ENCODE results near the gene TANGO2.

TANGO2 gene

DNA sequence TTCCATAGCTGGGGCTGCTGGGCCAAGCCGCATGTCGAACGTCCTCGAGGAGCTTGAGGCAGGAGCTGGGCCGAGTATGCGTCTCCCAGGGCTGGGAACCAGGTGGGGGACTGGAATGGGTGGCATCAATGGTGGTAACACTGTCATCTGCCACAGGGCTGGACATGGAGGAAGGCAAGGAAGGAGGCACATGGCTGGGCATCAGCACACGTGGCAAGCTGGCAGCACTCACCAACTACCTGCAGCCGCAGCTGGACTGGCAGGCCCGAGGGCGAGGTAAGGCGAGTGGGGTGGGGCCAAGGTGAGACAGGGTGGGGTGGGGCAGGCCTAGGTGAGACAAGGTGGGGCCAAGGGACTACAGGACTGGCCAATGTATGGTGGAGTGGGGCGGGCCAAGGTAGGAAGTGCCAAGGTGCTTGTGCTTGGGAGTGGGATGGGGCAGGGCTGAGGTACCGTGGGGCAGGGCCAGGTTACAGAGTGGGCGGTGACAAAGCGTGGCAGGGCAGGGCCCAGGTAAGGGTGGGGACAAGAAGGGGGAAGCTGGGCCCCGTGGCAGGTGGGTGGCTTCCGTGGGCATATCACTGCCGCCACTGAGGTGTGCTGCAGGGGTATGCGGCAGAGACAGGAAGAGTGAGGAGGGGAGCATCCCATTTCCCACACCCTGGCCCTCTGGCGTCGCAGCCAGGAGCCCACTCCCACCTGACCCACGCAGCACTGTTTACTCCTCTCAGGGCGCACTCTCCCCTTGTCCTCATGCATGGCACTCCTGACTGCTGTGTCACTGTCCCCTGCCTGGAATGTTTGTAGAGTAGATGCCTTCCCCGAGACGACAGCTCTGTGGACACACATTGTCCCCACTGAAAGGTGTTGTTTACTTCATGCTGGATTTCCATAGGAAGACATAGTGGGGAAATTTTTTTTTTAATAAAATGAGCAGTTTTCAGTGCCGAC, 31.7 kb downstream of the TANGO2 start:
- DNase-seq: no peak

DNA sequence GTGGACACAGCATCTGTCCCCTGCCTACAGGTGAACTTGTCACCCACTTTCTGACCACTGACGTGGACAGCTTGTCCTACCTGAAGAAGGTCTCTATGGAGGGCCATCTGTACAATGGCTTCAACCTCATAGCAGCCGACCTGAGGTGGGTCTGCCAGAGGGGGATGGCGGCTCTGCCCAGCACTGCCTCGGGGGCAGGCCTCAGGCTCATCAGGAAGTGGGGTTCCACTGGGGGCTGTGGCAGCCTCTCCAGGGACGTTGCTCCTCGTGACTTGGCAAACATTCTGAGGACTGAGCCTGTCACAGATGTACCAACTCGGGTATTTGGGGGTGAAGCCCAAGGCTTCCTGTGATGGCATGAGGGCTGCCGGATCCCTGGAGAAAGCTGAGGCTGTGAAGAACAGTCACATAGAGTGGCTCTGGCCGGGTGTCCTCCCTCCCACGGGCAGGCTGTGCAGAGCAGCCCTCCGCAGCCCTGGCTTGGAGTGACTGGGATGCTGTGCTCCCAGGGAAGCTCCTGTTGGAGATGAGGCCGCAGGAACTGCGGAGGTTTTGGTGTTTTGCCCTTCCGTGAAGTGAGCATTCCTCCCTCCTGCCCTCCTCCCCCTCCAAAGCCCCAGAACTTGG, 32.6 kb downstream of the TANGO2 start:
- no peak for DNase-seq

DNA sequence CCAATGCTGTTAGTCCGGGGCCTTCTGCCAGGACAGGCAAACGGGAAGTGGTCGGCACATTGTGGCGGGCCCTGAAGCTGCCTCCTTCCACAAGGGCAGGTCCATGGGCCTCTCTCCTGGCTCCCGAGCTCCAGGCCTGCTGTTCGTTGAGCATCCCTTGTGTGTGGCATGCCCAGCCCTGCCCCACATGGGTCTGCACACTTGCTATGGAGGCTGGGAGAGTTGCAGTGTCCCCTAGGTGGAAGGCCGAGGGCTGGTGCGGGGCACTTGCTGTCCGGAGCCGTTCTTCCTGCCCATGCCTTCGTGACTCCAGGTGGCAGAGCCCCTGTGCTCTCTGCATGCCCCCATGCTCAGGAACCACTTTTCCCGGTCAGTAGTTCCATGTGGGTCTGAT, 33.1 kb downstream of the TANGO2 start:
- no peak for DNase-seq

DNA sequence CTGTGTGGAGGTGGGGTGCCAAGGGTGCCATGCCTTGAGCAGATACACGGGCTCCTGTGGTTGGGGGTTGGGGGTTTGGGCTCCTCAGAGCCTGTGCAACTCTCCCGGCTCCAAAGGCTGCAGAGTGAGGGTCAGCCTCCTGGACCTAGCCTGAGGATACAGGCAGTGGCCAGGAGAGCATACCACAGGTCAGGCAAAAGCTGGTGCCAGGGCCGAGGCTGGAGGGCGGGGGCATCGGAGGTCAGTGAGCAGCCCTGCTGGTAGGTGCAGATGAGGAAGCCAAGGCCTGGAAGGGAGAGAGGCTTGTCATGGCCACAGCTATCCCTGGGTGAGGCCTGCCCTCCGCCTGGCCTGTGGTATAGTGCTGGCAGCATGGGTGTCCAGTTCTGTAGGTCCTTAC, 33.6 kb downstream of the TANGO2 start:
- DNase-seq: no peak

DNA sequence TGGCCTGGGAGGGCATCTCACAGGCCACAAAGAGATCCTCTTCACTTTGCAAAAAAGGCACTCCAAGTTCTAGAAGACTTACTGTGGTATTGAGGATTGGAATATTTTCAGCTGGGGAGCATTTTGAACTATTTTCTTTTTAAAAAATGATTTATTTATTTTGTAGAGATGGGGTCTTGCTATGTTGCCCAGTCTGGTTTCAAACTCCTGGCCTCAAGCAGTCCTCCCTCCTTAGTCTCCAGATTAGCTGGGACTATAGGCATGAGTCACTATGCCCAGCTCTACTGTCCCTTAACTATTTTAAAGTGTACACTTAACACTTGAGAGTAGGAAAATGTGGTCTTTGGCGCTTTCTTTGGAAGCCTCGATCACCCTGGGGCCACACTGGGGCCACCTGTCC, 34.2 kb downstream of the TANGO2 start:
- no peak for DNase-seq

DNA sequence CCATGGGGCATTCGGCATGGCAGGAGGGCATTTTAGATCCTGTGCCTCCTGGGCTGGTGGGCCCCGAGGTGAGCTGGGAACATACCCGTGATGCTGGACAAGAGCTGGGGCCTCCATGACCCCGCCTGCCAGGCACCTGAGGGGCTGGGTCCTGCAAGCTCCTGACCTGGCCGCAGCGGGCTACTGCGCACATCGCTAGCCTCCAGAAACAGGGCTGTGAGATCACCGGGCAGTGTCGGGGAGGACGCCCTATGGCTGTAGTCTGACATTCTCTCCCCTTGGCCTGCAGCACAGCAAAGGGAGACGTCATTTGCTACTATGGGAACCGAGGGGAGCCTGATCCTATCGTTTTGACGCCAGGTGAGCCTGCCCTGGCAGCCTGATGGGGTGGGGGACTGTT, 34.7 kb downstream of the TANGO2 start:
- no peak for DNase-seq

DNA sequence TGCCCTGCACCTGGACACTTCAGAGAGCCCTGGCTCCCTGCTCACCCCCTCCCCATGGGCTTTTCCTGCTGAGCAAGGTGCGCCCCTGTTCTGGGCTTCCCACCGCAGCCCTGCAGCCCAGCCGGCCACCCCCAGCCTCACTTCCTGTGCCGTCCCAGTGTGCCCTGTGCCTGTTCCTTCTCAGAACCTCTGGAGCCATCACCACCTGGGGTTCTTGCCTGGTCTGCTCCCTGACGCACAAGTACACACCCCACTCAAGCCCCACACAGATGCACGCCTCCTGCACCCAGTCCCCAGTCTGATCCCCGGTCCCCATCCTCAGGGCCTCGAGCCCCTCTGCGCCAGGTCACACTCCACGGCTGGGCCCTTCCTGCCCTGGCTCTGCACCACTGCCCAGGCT, 35.3 kb downstream of the TANGO2 start:
- DNase-seq: no peak

DNA sequence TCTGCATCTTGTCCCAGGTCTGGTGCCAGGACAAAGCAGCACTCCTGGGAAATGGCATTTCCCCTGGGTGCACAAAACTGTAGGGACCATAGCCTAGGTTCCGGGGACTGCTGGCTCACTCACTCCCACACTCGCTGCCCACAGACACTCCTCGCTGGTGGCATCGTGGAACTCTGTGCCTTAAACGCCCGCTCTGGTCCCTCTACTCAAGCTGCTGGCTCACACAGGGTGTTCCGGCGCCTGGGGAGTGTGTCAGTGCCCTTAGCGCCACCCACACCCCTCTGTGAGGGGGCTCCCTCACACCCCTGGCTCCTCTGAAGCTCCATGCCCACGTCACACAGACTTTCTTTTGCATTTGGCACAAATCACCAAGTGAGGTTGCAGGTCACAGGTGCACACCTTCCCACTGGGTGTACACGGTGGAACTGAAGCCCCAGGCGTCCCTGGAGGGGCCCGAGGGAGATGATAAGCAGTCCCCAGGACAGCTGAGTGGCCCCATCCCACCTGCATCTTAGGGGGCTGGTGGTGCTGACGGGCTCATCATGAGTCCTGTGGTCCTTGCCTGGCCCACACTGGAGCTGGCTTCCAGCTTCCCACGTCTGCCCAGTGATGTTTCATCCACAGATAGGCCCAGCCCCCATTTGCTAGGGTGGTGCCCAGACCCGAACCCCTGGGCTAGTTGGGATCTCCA, 35.9 kb downstream of the TANGO2 start:
- no peak for DNase-seq

DNA sequence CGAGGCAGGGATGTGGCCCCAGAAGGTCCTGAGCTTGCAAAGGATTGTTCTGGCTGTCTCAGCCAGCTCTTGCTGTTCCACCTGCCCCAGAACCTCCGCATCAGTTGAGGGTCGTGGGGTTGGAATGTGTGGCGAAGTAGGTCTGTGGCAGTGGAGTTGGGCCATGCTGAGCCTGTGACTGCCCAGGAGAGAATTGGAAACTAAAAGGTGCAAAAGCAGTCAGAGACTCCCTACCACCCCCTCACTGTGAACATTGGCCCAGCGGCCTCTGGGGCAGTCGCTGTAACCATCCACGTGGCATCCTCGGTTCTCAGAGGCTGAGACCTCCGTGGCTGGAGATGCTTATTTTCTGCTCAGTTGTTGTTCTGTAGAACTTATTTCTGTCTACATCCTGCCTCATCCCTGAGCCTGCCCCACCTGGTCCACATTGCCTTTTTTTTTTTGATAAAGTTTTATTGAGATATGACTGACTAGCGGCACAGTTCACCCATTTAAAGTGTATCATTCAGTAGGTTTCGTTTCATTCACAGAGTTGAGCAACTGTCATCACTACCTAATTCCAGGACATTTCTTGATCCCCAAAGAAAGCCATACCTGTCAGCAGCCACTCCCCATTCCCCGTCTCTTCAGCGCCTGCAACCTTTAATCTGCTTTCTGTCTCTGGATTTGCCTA, 36.8 kb downstream of the TANGO2 start:
- DNase-seq: no peak

DNA sequence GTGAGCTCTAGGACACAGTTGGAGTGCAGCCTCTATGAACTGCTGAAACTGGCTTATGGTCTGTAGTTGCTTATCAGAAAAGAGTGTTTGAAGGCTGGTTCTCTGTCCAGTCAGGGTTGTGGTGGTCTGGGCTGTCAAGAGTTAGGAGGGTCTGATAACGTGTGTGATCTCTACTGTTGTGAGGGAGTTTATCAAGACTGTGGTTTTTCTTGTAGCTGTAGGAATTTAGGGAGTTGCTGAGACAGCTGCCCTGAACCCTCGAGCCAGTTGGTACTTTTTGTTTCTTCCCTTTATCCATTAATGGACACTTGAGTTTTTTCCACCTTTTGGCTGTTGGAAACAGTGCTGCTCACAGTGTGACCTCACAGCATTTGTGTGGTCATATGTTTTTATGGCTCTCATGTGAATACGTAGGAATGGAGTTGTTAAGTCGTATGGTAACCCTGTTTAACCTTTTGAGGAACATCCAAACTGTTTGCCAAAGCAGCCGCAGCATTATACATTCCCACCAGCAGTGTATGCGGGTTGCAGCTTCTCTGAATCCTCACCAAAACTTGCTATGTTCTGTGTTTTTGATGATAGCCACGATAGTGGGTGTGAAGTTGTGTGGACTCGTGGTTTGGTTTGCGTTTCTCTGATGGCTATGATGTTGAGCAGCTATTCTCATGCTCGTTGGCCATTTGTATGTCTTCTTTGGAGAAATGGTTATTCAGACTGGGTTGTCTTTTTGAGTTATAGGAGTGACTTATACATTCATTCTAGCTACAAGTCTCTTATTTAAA, 38.3 kb downstream of the TANGO2 start:
- DNase-seq: no peak

DNA sequence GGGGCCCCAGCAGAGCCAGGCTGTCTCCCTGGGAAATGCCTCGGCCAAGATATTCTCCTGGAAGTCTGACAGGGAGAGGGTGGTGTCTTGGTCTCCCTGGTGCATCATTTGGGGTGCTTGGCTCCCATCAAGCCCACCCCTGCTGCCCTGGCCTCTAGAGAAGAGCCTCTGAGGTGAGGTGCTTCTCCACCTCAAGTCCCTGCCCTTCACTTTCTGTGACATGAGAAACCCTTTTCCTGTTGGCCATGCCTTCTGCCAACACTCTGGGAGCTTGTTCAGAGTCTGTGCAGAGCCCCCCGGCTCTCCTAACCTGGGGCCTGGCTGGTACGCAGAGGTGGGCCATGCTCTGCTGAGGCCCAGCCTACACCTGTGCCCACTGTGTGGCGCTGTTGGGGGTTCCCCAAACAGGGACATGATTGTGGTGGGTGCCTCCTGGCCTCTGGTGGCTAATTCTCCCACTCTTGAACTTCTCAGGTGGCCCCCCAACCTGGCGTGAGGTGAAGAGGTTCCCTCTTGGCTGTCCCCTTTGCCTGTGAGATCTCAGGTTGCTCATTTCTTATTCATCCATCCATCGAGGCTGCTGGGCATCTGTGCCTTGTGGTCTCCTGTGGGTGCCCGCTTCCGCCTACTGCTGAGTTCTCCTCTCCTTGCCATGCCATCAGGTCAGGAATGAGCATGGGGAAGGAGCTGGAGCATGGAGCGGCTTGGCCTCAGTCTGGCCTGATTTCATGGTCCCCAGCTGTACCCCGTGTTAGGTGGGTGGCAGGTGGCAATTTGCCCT, 40.0 kb downstream of the TANGO2 start:
- no peak for DNase-seq

DNA sequence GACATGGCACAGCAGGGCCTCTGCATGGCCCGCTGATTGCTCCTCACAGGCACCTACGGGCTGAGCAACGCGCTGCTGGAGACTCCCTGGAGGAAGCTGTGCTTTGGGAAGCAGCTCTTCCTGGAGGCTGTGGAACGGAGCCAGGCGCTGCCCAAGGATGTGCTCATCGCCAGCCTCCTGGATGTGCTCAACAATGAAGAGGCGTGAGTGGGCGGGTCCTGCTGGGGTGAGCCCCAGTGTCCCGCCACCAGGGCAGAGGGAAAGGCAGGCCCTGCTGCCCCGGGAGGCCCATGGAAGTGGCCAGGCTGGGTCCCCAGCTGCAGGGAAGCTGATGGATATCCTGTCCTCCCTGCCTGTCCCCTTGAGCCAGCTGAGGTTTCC, 40.6 kb downstream of the TANGO2 start:
- no peak for DNase-seq

DNA sequence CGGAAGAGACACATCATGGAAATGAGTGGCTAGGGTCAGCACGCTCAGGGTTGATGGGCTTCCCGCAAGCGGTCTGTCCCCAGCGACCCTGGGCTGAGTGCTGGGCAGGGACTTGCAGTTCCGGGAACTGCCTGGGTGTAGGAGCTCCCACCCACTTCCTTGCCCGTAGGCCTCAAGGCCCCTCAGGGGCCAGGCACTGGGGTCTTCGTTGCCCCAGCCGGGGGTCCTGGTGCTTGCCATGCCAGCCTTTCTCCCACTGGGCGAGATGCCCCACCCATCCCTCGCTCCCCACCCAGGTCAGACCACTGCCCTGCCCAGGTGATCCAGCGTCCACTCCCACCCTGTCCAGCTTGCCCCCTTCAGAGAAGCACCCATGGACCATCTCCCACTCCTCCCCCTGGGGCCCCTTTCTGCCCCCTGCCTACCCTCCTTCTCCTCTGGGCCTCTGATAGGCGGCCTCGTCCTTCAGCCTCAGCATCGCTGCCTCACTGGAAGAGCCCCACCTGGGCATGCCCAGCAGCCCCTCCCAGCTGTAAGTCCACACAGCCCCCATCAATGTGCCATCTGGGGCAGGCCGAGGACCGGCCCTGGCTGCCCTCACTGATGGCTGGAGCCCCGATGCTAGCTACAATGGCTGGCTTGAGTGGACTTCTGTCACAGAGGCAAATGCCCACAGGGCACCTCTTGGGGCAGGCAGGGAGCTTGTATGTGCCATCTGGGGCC, 41.3 kb downstream of the TANGO2 start:
- DNase-seq: no peak

DNA sequence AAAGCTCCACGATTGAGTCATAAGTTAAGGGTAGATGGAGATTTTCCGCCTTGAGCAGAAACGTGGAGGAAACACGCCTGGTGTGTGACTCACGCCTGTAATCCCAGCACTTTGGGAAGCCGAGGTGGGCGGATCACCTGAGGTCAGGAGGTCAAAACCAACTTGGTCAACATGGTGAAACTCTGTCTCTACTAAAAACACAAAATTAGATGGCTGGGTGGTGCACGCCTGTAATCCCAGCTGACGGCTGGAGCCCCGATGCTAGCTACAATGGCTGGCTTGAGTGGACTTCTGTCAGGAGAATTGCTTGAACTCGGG, 41.8 kb downstream of the TANGO2 start:
- DNase-seq: no peak

DNA sequence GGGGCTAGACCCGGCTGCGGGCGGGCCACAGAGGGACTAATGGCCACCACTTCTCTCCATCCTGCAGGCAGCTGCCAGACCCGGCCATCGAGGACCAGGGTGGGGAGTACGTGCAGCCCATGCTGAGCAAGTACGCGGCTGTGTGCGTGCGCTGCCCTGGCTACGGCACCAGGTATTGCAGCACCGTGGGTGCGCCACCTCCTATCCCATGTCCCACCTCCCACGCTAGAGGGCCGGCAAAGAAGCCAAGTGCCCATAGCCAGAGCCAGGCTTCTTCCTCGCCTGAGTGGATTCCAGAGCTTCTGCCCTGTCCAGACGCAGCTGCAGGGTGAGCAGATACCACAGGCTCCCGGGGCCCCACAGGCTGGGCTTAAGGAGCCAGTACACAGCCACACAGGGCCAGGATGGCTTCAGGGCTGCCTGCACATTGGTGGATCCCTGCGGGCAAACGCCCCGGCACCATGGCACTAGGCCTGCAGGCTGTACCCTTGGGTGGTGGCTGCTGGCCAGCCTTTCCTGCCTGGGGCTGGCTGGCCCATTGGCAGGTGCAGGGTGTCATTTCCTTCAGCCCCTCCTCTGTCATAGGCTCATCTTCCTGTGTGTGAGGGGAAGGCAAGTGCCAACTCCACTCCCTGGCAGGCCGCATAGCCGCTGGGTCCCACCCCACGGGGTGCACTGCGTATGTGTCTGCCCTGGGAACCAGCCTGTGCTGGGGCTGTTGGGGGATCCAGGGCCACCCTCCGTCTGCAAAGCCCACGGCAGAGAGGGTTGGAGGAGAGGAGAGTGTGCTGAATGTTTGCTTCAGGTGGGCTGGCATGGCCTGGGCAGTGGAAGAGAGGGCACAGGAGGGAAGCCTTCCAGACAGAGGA, 42.6 kb downstream of the TANGO2 start:
- no peak for DNase-seq

DNA sequence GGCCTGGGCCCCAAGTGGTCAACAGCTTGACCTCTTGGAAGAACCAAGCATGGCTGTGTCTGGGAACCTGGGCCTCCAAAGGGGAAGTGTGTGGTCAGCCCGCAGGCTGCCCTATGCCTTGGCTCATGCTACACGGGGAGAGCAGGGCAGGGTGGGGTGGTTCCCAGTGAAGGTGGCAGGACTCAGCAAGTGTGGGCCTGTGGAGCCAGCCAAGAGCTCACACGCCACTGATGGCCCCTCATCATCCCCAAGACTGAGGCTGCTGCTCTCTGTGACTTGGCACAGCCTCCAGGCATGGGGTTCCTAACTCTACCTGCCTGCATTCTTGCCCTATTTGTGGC, 43.2 kb downstream of the TANGO2 start:
- no peak for DNase-seq

DNA sequence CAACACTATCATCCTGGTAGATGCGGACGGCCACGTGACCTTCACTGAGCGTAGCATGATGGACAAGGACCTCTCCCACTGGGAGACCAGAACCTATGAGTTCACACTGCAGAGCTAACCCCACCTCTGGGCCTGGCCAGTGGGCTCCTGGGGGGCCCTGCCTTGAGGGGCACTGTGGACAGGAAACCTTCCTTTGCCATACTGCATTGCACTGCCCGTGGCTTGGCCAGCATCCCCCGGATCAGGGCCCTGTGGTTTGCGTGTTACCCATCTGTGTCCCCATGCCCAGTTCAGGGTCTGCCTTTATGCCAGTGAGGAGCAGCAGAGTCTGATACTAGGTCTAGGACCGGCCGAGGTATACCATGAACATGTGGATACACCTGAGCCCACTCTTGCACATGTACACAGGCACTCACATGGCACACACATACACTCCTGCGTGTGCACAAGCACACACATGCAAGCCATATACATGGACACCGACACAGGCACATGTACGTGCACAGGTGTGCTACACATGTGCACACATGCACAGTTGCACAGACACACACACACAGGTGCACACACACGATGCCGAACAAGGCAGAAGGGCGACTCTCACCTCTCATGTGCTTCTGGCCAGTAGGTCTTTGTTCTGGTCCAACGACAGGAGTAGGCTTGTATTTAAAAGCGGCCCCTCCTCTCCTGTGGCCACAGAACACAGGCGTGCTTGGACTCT, 43.8 kb downstream of the TANGO2 start:
- DNase-seq: no peak

DNA sequence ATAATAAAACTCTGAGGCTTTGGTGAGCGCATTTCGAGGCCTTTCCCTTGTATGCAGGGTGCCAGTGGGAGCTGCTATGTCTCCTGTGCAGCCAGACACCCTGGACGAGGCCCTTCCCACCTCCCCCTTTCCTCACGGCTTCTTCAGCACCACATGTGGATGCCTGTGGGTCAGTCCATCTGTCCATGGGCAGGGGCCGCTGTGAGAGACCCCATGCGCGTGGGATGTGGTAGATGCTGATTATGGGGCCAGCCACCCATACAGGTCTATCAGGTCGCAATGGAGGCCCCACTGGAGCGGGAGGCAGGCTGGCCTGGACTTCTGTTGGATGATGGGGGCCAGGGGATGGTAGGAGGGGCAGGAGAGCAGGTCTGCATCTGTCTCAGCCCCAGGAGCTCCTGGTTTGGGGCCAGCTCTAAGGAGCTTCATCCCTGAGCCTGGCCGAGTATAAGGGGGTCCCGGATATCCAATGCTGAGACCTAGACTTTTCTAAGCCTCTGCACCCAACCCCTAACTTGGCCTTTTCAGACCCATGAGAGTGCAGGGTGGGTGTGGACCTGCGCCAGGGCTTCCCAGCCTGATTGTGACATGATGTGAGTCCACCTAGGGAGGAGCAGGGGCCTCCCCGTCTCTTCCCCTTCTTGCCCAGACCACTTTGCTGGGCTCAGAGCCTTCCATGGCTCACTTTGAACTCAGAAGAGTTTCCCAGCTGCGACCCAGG, 45.1 kb downstream of the TANGO2 start:
- no peak for DNase-seq

All from NCI-H146 (cell line).